ENCODE measurements around the gene EFCAB12.

DNA sequence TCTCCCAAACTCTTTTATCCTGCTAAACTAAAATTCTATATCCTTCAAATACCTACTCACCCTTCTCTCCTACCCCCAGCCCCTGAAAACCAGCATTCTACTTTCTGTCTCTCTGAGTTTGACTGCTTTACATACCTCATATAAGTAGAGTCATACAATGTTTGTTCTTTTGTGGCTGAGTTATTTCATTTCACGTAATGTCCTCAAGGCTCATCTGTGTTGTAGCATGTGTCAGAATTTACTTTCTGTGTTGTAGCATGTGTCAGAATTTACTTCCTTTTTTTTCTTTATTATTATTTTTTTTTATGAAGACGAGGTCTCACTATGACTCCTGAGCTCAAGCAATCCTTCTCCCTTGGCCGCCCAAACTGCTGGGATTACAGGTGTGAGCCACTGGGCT is 31.7 kb upstream of the EFCAB12 start:
- TF ChIP-seq, protein P1, sequence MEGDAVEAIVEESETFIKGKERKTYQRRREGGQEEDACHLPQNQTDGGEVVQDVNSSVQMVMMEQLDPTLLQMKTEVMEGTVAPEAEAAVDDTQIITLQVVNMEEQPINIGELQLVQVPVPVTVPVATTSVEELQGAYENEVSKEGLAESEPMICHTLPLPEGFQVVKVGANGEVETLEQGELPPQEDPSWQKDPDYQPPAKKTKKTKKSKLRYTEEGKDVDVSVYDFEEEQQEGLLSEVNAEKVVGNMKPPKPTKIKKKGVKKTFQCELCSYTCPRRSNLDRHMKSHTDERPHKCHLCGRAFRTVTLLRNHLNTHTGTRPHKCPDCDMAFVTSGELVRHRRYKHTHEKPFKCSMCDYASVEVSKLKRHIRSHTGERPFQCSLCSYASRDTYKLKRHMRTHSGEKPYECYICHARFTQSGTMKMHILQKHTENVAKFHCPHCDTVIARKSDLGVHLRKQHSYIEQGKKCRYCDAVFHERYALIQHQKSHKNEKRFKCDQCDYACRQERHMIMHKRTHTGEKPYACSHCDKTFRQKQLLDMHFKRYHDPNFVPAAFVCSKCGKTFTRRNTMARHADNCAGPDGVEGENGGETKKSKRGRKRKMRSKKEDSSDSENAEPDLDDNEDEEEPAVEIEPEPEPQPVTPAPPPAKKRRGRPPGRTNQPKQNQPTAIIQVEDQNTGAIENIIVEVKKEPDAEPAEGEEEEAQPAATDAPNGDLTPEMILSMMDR (IDR thresholded peaks at IDR 0.05), result no peak
- TF ChIP-seq POLR2A (IDR thresholded peaks at IDR 0.05) (no peak), POLR2AphosphoS5 (IDR thresholded peaks at IDR 0.05) (no peak), EP300 (IDR thresholded peaks at IDR 0.05) (no peak)

Measured in gastroesophageal sphincter (tissue), 3 donors.